Measurements from ENCODE around the gene AGBL1.

Gene AGBL1

DNA sequence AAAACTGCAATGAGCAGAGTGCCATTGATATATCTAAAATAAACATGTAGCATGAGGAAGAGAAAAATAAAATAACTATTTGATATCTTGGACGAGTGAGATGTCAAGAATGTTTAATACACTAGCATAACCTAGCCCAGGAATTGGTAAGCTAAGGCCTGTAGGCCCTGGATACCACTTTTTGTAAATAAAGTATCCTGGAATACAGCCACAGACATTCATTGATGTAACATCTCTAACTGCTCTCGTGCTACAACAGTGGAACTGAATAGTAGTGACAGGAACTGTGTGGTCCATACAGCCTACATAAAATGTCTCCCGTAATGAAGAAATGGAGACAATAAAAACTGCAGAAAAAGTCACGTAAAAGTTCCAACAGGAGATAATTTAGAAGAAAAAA, 869.0 kb downstream of the AGBL1 start:
- DNase-seq (ENCODE audit: low read depth), result no peak
- no peak overlapping the region for H3K4me3 ChIP-seq (ENCODE audit: low read depth, low read length)
- TF ChIP-seq, protein P1, sequence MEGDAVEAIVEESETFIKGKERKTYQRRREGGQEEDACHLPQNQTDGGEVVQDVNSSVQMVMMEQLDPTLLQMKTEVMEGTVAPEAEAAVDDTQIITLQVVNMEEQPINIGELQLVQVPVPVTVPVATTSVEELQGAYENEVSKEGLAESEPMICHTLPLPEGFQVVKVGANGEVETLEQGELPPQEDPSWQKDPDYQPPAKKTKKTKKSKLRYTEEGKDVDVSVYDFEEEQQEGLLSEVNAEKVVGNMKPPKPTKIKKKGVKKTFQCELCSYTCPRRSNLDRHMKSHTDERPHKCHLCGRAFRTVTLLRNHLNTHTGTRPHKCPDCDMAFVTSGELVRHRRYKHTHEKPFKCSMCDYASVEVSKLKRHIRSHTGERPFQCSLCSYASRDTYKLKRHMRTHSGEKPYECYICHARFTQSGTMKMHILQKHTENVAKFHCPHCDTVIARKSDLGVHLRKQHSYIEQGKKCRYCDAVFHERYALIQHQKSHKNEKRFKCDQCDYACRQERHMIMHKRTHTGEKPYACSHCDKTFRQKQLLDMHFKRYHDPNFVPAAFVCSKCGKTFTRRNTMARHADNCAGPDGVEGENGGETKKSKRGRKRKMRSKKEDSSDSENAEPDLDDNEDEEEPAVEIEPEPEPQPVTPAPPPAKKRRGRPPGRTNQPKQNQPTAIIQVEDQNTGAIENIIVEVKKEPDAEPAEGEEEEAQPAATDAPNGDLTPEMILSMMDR (conservative IDR thresholded peaks at IDR 0.05; ENCODE audit: low read depth, low read length), result no peak

DNA sequence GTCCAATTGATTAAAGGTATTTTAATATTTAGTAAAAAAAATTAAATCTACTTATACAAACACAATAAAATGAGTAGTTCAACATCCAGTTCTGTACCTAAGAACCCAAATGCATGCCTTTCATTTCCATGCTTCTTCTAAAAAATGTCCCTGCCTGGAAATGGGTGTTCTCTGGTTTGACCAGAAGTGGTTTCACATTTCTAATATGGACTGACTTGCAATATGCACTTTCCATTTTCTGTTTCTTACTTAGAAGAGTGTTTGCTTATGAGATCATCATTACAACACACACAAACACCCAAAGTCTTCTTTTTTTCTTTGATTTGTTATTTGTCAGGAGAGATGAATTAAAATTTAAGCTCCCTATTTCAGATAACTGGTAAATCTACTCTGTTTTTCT, 879.6 kb downstream of the AGBL1 start:
- DNase-seq (ENCODE audit: low read depth), result no peak
- TF ChIP-seq, protein P1 (conservative IDR thresholded peaks at IDR 0.05; ENCODE audit: low read depth, low read length), result no peak
- no peak overlapping the region for H3K4me3 ChIP-seq (ENCODE audit: low read depth, low read length)

DNA sequence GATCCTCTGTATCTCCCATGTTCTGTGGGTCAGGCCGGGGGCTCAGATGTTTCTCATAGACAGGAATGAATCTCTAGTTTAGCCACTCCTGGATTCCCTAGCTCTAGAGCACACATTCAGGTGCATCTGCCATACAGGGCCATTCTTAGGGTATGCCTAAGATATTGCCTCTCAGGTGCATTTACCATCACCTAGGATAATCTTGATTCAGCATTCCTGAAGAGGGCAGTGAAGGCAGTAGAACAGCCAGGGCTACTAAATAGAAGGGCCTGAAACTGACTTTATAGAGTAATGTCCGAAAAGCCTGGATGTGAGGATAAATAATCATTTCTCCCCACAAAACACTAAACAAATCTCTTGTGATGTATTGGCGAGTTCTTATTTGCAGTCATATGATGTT, 882.0 kb downstream of the AGBL1 start:
- no peak overlapping the region for H3K4me3 ChIP-seq (ENCODE audit: low read depth, low read length)
- DNase-seq (ENCODE audit: low read depth), result no peak
- TF ChIP-seq, protein P1 (conservative IDR thresholded peaks at IDR 0.05; ENCODE audit: low read depth, low read length), result no peak

DNA sequence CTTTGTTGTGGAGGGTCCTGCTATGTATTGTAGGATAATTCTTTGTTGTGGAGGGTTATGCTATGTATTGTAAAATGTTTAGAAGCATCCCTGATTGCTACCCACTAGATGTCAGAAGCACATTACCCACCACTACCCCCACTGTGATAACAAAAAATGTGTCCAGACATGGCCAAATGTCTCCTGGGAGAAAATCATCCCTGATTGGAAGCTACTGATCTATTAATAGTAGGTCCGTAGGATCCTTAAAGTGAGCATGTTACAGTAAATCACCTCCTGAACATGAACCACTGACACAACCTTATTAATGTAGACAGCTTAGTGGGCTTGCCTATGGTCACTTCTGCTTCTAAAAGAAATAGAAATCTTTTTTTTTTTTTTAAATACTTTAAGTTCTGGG, 884.6 kb downstream of the AGBL1 start:
- TF ChIP-seq, protein P1 (conservative IDR thresholded peaks at IDR 0.05; ENCODE audit: low read depth, low read length), result no peak
- no peak overlapping the region for H3K4me3 ChIP-seq (ENCODE audit: low read depth, low read length)
- no peak for DNase-seq (ENCODE audit: low read depth)

DNA sequence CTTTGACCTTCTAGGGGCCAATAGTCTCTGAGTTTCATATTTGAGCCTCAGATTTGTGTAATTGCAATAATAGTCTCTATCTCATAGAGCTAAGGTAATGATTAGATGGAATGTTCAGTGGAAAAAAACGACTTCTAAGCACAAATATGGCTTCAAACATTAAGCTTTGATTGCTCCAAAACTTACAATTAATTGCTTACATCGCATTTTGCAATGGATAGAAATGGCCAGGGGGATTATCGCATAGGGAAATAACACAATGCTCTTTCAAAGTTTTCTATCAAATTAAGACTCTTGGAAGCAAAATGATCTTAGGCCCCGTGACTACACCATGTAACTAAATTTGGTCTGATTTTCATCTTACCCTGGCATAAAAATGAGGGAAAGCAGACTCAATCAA, 888.6 kb downstream of the AGBL1 start:
- TF ChIP-seq, protein P1 (conservative IDR thresholded peaks at IDR 0.05; ENCODE audit: low read depth, low read length), result no peak
- H3K4me3 ChIP-seq (ENCODE audit: low read depth, low read length), result no peak overlapping the region
- no peak for DNase-seq (ENCODE audit: low read depth)

DNA sequence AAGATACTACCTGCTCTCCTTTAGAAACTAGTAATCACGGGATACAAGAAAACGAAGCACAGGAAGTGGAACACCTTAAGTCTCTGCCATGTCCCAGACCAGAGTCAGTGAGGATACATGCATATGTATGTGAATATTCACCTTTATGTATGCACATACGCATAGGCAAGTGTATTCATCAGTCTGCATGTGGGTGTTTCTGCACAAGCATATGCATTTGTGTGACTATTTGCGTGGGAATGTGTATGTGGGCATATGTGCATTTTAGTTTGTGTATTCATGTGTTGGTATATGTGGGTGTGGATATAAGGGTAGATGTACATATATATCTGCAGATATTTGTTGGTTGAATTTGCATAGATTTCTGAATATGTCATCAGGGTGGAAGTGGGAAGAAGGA, 889.7 kb downstream of the AGBL1 start:
- no peak for DNase-seq (ENCODE audit: low read depth)
- TF ChIP-seq, protein P1 (conservative IDR thresholded peaks at IDR 0.05; ENCODE audit: low read depth, low read length), result no peak

DNA sequence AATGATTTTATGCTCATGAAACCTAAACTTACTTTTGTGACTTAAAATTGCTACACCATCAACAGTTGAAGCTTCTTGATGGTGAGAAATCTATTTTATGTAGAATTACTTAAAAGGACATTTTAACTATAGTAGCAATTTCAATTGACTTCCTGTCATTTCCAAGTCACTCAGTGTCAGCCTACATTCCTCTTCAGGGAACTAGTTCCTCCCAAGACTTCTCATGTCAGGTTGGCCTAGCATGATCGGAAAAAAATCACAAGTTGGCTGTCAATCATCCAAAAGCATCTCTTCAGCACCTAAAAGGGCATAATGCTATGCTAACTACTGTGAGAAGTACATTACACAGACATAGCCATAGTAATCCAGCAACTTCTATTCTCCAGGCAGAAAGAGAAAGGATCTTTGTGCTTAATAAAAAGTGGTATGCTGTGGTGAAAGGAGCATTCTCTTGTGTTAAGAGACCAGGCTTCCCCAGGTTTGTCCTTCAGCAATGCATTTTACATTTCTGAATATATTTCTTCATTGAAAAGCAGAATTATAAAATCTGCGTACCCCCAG, 893.7 kb downstream of the AGBL1 start:
- no peak for DNase-seq (ENCODE audit: low read depth)
- H3K4me3 ChIP-seq (ENCODE audit: low read depth, low read length), result no peak overlapping the region
- TF ChIP-seq, protein P1 (conservative IDR thresholded peaks at IDR 0.05; ENCODE audit: low read depth, low read length), result no peak

More for the DNA sequence above, 889.7 kb downstream of the AGBL1 start:
- H3K4me3 ChIP-seq (ENCODE audit: low read depth, low read length), result no peak overlapping the region

Data from choroid plexus epithelial cell (primary cell).